Coronary artery (tissue), 2 donors: ENCODE results near the gene GNAO1.

Experiments used
- DNase-seq: peaks from one replicate; pipeline ENCODE4 v3.0.0-alpha.2; 2017; ENCODE audit warnings: low spot score
- H3K27ac ChIP-seq, 2 donors: fragments of 200-600 bp; sonication (generic); one replicate each; pipeline ENCODE4 v1.5.1; 2016 to 2019
- H3K4me3 ChIP-seq: fragments of 200-600 bp; sonication (generic); 2 replicates; pipeline ENCODE4 v1.5.1; 2016; ENCODE audit warnings: mild to moderate bottlenecking, moderate library complexity
- CTCF ChIP-seq: fragments of 200-600 bp; sonication (generic); IDR thresholded peaks from one replicate; pipeline ENCODE4 v1.5.1; 2019; ENCODE audit warnings: antibody characterized with exemption

GNAO1 gene

GRCh38 chr16:56294579-56294978 lies 103.3 kb downstream of the GNAO1 start:
- H3K27ac ChIP-seq, result no peak overlapping the region

GRCh38 chr16:56295059-56295665 lies 103.9 kb downstream of the GNAO1 start:
- Histone ChIP-seq H3K4me3 (no peak overlapping the region), H3K27ac (no peak overlapping the region)
- TF ChIP-seq CTCF, result no peak
- no peak for DNase-seq

More at GRCh38 chr16:56294579-56294978, 103.3 kb downstream of the GNAO1 start:
- no peak overlapping the region for H3K4me3 ChIP-seq
- DNase-seq, result no peak
- TF ChIP-seq CTCF, result no peak

GRCh38 chr16:56295739-56296527 lies 104.6 kb downstream of the GNAO1 start:
- TF ChIP-seq CTCF, result no peak
- no peak overlapping the region for H3K4me3 ChIP-seq
- no peak overlapping the region for H3K27ac ChIP-seq
- no peak for DNase-seq

- H3K4me3 ChIP-seq, result no peak overlapping the region
- TF ChIP-seq CTCF, result no peak
- H3K27ac ChIP-seq, result no peak overlapping the region
- no peak for DNase-seq
Measured at GRCh38 chr16:56297684-56298083, 106.4 kb downstream of the GNAO1 start.

- DNase-seq, result no peak
- no peak for TF ChIP-seq CTCF
- Histone ChIP-seq H3K27ac (no peak overlapping the region), H3K4me3 (no peak overlapping the region)
Measured at GRCh38 chr16:56298116-56298515, 106.8 kb downstream of the GNAO1 start.

GRCh38 chr16:56298948-56299596 lies 107.8 kb downstream of the GNAO1 start:
- H3K27ac ChIP-seq, result peak overlapping the region in 1 of 2 donors; percentile 58
- no peak for DNase-seq
- TF ChIP-seq CTCF, result no peak
- no peak overlapping the region for H3K4me3 ChIP-seq
